GM13976 (cell line): ENCODE data around the gene SPAG7.
A peak's percentile ranks its signal among the peaks of the same experiment; 100 is the strongest.

Experiments
- DNase-seq: peaks from one replicate; pipeline ENCODE4 v3.0.0; 2012; ENCODE audit warnings: low spot score
- in situ Hi-C: fragments of 300-500 bp; cut with MboI; formaldehyde crosslinking; loops from one replicate; pipeline ENCODE4 v1.12.0; 2022; ENCODE audit warnings: low sequenced_read_pairs, mixed read lengths, inconsistent platforms; ENCODE audit not compliant: unreplicated experiment
- TF ChIP-seq, protein P1 (sequence below): IDR thresholded peaks from 2 replicates; pipeline ENCODE4 v1.5.1; 2012; ENCODE audit warnings: borderline replicate concordance, mild to moderate bottlenecking; ENCODE audit not compliant: insufficient read depth; ENCODE audit errors: extremely low read depth, missing control alignments, control extremely low read depth

The SPAG7 gene

DNA sequence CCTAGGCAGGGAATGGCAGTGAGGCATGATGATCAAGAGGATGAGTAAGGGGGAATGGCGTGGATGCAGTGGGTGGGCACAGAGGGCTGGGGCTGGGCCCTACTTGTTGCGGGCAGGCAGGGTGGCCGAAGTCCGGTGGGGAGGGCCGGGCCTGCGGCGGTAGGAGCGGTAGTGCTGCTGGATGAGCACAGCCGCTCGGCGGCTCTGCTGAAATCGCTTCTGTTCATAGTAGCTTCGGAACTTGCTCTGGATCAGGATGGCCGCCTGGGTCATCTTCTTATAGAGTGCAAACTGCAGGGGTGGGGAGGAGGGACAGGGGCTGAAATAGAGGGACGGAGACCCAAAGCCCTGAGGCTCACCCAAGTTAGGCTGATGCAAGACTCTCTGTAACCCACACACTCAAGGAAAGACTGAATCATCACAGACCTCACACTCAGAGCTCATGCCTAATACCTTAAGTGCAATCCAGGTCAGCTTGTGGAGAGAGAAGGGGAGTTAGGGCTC, 1.5 kb upstream of the SPAG7 start:
- TF ChIP-seq, protein P1, sequence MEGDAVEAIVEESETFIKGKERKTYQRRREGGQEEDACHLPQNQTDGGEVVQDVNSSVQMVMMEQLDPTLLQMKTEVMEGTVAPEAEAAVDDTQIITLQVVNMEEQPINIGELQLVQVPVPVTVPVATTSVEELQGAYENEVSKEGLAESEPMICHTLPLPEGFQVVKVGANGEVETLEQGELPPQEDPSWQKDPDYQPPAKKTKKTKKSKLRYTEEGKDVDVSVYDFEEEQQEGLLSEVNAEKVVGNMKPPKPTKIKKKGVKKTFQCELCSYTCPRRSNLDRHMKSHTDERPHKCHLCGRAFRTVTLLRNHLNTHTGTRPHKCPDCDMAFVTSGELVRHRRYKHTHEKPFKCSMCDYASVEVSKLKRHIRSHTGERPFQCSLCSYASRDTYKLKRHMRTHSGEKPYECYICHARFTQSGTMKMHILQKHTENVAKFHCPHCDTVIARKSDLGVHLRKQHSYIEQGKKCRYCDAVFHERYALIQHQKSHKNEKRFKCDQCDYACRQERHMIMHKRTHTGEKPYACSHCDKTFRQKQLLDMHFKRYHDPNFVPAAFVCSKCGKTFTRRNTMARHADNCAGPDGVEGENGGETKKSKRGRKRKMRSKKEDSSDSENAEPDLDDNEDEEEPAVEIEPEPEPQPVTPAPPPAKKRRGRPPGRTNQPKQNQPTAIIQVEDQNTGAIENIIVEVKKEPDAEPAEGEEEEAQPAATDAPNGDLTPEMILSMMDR: no peak
- no peak for DNase-seq
- in situ Hi-C loops: no loop called here

DNA sequence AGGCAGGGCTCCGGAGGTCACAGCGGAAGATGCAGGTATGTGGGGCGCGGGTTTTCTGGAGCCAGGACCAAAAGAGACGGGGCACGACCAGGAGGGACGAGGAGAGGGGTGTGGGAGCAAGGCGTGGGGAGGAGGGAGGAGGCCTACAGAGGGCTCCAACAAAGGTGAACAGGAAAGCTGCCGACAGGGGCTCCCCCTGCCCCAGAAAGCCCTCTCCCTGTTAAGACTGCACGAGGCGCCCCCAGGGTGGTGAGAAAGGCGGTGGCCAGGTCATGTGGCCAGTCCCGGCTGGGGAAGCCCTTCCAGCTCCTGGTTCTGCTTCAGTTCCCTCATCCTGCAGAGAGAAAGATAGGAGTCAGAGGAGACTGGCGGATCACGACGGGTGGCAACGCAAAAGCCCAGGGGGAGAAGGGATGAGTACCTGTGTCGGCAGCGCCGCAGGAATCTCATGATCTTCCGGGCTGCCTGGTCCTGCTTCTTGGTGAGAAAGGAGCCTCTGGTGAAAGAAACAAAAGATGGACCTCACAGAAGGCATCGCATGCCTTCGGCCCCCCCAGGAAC, 949 bp upstream of the SPAG7 start:
- no peak for DNase-seq
- TF ChIP-seq, protein P1: no peak
- in situ Hi-C loops: no loop called here

DNA sequence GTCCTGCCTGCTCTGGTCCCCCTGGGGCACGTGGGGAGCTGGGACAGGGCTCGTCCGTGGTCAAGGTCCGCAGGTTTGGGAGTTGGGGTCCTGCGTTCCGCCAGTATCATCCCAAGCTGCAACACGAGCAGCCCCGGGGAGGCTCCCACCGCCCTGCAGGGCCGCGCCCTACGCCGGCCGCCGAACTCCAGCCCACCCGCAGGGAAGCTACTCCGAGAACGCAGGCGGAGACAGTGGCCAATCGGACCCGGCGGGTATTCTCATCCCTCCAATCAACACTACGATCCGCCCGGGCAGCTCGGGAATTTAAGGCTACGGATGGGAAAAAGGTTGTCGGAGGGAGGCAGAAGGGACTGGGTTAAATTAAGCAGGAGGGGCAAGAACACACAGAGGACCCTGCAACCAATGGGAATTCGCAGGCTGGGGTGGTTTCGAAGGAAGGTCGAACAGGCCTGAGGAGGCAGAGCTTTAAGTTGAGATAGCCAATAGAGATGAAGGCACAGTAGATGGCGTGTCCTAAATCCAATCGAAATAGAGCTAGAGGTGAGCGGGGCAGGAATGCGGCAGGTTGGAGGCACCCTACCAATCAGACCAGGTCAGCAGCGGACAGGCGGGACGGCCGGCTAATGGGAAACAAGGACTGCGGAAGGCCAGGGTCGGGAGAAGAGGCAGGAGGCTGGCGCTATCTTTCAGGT, 626 bp downstream of the SPAG7 start:
- TF ChIP-seq, protein P1: no peak
- DNase-seq: peak; percentile 97
- in situ Hi-C loops: no loop called here

DNA sequence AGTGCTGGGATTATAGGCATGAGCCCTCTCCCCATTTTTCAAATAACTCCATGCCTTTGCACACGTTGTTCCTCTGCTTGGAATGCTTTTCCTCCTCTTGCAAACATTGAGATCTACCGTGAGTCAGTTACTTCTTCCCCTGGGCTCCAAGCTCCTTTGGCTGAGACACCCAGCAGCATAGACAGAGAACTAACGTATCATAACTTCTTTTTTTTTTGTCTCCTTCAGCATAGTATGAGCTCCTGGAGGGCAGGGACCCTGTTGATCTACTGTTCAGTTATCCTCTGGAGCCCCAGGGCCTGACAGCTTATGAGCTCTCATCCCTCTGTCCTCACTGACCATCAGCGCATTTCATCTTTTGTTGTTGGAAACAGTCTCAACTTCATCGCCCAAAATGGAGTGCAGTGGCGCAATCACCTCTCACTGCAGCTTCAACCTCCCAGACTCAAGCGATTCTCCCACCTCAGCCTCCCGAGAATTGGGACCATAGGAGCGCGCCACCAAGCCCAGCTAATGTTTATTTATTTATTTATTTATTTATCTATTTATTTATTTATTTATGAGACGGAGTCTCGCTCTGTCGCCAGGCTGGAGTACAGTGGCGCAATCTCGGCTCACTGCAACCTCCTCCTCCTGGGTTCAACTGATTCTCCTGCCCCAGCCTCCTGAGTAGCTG, 2.2 kb downstream of the SPAG7 start:
- DNase-seq: no peak
- in situ Hi-C loops: no loop called here
- TF ChIP-seq, protein P1: no peak

DNA sequence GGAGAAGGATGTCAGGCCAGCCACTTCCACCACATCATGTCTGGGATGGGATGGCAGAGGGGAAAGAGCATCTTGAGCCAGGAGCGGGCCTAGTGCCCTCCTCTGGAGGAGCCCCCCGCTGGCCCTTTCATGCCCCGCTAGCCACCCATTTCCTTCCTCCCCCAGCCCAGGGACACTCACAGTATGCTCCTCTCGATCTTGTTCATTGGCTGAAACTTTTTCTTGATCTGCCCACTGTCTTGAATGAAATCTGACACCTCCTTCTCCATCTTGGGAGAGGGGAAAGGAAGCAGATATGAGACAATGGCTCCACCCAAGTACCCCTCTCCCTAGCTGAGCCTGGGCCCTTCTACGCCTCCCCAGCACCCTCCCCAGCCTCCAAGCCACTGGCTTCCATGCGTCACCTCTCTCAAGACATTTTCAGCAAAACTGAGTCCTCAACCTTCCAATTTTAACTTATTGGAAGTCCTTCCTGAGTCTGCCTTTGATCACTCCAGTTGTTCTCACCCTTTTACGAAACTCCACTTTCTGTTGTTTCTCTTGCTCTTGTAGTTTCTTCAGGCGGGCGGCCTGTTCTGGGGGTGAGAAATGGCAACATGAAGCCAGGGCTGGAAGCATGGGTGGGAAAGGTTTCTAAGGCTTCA, 7.2 kb downstream of the SPAG7 start:
- TF ChIP-seq, protein P1: no peak
- no peak for DNase-seq
- in situ Hi-C loops: no loop called here

DNA sequence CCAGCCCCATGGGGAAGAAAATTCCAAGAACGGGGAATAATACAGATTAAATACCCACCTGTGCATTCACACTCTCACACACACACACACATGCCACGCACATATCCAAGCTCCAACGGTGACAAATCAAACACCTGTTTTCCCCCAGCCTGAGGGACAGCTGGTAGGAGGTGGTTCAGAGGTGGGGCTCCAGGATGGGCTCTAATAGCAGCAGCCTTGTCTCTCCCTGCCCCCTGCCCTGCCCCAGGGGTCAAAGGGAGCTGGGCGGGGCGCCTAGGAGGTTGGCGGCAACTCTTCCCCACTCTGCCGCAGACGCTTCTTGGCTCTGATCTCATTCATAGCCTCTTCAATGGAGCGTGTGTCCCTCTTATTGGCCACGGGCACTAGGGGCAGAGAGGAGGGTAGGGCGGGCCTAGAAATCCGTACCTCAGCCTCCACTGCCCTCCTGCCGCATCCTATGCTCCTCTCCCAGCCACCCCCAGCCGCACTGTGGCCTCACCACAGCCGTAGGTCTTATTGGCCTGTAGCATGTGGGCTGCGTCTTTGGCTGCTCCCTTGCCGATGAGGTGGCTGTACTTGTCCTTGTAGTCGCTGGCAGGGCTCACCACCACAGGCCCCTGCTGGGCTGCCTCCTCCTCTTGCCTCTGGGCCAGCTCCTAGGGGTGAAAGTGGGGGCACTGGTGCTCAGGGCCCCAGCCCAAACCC, 8.2 kb downstream of the SPAG7 start:
- in situ Hi-C loops: no loop called here
- DNase-seq: no peak
- TF ChIP-seq, protein P1: no peak
